ENCODE measurements around the gene RIC3.

The RIC3 gene

GRCh38 chr11:8067567-8067928 lies 101.3 kb downstream of the RIC3 start:
- TF ChIP-seq REST (IDR thresholded peaks at IDR 0.05; ENCODE audit: low read depth) (no peak), TEAD4 (IDR thresholded peaks at IDR 0.05) (no peak), EGR1 (IDR thresholded peaks at IDR 0.05) (no peak), TCF12 (IDR thresholded peaks at IDR 0.05; ENCODE audit: low read depth) (no peak), NFIC (IDR thresholded peaks at IDR 0.05) (no peak), EP300 (IDR thresholded peaks at IDR 0.05; ENCODE audit: borderline replicate concordance) (no peak), CREB1 (IDR thresholded peaks at IDR 0.05; ENCODE audit: low read depth) (no peak), YY1 (IDR thresholded peaks at IDR 0.05; ENCODE audit: low read depth) (no peak), ZBTB7A (IDR thresholded peaks at IDR 0.05; ENCODE audit: low read depth) (no peak), CEBPB (IDR thresholded peaks at IDR 0.05) (no peak), RAD21 (IDR thresholded peaks at IDR 0.05; ENCODE audit: low read depth) (no peak), FOXM1 (IDR thresholded peaks at IDR 0.05; ENCODE audit: borderline replicate concordance, low read depth) (no peak), TAF1 (IDR thresholded peaks at IDR 0.05; ENCODE audit: low read depth) (no peak)
- TF ChIP-seq, protein P1, sequence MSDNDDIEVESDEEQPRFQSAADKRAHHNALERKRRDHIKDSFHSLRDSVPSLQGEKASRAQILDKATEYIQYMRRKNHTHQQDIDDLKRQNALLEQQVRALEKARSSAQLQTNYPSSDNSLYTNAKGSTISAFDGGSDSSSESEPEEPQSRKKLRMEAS (IDR thresholded peaks at IDR 0.05): no peak
- TF ChIP-seq, protein P2, sequence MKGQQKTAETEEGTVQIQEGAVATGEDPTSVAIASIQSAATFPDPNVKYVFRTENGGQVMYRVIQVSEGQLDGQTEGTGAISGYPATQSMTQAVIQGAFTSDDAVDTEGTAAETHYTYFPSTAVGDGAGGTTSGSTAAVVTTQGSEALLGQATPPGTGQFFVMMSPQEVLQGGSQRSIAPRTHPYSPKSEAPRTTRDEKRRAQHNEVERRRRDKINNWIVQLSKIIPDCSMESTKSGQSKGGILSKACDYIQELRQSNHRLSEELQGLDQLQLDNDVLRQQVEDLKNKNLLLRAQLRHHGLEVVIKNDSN (IDR thresholded peaks at IDR 0.05): no peak

DNA sequence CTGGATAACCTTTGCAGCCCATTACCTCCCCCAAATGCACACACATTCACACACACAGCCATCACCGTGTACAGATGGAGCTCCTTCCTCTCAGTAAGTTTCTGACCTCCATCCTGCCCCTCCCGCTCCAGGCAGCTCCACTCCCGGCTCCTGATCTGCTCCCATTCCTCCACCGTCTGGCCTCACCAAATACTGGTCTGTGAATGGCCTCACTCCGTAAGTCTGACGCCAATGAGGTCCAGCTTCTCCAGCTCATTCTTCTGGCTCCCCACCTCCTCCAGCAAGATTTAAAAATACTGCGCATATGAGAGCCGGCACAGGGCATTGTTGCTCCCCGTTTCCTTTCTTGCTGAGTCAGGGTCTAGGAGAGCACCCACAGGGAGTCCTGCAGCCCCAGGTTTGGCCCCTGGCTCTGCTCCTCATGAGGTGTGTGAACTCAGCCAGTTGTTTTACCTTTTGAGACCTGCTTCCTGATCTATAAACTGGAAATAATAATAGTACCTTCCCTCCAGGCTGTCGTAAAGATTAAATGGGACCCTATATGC lies 101.8 kb downstream of the RIC3 start:
- no peak for TF ChIP-seq TEAD4 (IDR thresholded peaks at IDR 0.05)
- TF ChIP-seq ZBTB7A (IDR thresholded peaks at IDR 0.05; ENCODE audit: low read depth): no peak
- TF ChIP-seq EGR1 (IDR thresholded peaks at IDR 0.05): no peak
- no peak for TF ChIP-seq CEBPB (IDR thresholded peaks at IDR 0.05)
- no peak for TF ChIP-seq RAD21 (IDR thresholded peaks at IDR 0.05; ENCODE audit: low read depth)
- TF ChIP-seq, protein P2 (IDR thresholded peaks at IDR 0.05): no peak
- no peak for TF ChIP-seq CREB1 (IDR thresholded peaks at IDR 0.05; ENCODE audit: low read depth)
- TF ChIP-seq, protein P1 (IDR thresholded peaks at IDR 0.05): no peak
- no peak for TF ChIP-seq REST (IDR thresholded peaks at IDR 0.05; ENCODE audit: low read depth)
- TF ChIP-seq TCF12 (IDR thresholded peaks at IDR 0.05; ENCODE audit: low read depth): no peak

- TF ChIP-seq CREB1 (IDR thresholded peaks at IDR 0.05; ENCODE audit: low read depth): no peak
- TF ChIP-seq ZBTB7A (IDR thresholded peaks at IDR 0.05; ENCODE audit: low read depth): no peak
- TF ChIP-seq TCF12 (IDR thresholded peaks at IDR 0.05; ENCODE audit: low read depth): no peak
- TF ChIP-seq NFIC (IDR thresholded peaks at IDR 0.05): no peak
- TF ChIP-seq FOXM1 (IDR thresholded peaks at IDR 0.05; ENCODE audit: borderline replicate concordance, low read depth): no peak
- TF ChIP-seq, protein P1 (IDR thresholded peaks at IDR 0.05): no peak
- TF ChIP-seq EP300 (IDR thresholded peaks at IDR 0.05; ENCODE audit: borderline replicate concordance): no peak
- TF ChIP-seq YY1 (IDR thresholded peaks at IDR 0.05; ENCODE audit: low read depth): no peak
- TF ChIP-seq, protein P2 (IDR thresholded peaks at IDR 0.05): no peak
- no peak for TF ChIP-seq REST (IDR thresholded peaks at IDR 0.05; ENCODE audit: low read depth)
Observed at GRCh38 chr11:8066036-8066910, 102.6 kb downstream of the RIC3 start.

Measured in Ishikawa (cell line).